HepG2 (cell line): ENCODE data around the gene FBXW2. TPM values are rescaled to one million over a fixed set of nuclear protein-coding genes. Genes with fewer than 3 reads are reported as not detected.

Experiments used
- ATF3 ChIP-seq: sonication (generic); formaldehyde crosslinking; IDR thresholded peaks from 2 replicates; pipeline ENCODE4 v1.4.0; 2020; ENCODE audit warnings: missing genetic modification reagents
- CREB1 ChIP-seq, 2 experiments: fragments of 450-650 bp in 1 of 2; IDR thresholded peaks; 2 replicates each; pipeline ENCODE4 v1.6.1; 2016 to 2017; ENCODE audit warnings: control low read depth in 1 of 2, mild to moderate bottlenecking in 1 of 2, missing compliant biosample characterization in 1 of 2, missing genetic modification characterization in 1 of 2
- DBP ChIP-seq: sonication (generic); formaldehyde crosslinking; IDR thresholded peaks from 2 replicates; pipeline ENCODE4 v1.4.0; 2020; ENCODE audit warnings: missing genetic modification reagents; ENCODE audit errors: not compliant biosample characterization
- DRAP1 ChIP-seq: IDR thresholded peaks from 2 replicates; pipeline ENCODE4 v1.6.1; 2016; ENCODE audit warnings: missing genetic modification reagents, missing compliant biosample characterization
- EP300 ChIP-seq, 3 experiments: sonication (generic) in 1 of 3; formaldehyde crosslinking in 1 of 3; IDR thresholded peaks; 2 replicates each; pipeline versions ENCODE4 v1.5.1 to v1.6.1; 2011 to 2020; ENCODE audit warnings: low read depth in 2 of 3, low read length in 2 of 3, borderline replicate concordance in 1 of 3, improper control_type of control experiment in 1 of 3, mild to moderate bottlenecking in 1 of 3, missing genetic modification reagents in 1 of 3, moderate library complexity in 1 of 3
- FOSL2 ChIP-seq: sonication (generic); formaldehyde crosslinking; IDR thresholded peaks from 2 replicates; pipeline ENCODE4 v1.4.0; 2020; ENCODE audit warnings: missing genetic modification reagents
- ISX ChIP-seq: sonication (generic); formaldehyde crosslinking; conservative IDR thresholded peaks from 2 replicates; pipeline ENCODE4 v1.5.0; 2020; ENCODE audit warnings: missing genetic modification reagents
- SOX5 ChIP-seq: IDR thresholded peaks from 2 replicates; pipeline ENCODE4 v1.6.1; 2016; ENCODE audit warnings: borderline replicate concordance
- TBX3 ChIP-seq: fragments of 450-650 bp; IDR thresholded peaks from 2 replicates; pipeline ENCODE4 v1.6.1; 2017; ENCODE audit warnings: antibody characterized with exemption, mild to moderate bottlenecking, inconsistent platforms, borderline replicate concordance
- TRIM24 ChIP-seq: sonication (generic); formaldehyde crosslinking; IDR thresholded peaks from 2 replicates; pipeline ENCODE4 v1.8.0; 2022; ENCODE audit warnings: mild to moderate bottlenecking, missing genetic modification reagents
- UBTF ChIP-seq: sonication (generic); formaldehyde crosslinking; IDR thresholded peaks from 2 replicates; pipeline ENCODE4 v1.4.0; 2020; ENCODE audit warnings: mild to moderate bottlenecking, missing genetic modification reagents
- ZBTB3 ChIP-seq: sonication (generic); formaldehyde crosslinking; IDR thresholded peaks from 2 replicates; pipeline ENCODE4 v1.4.0; 2020; ENCODE audit warnings: low read depth, mild to moderate bottlenecking, moderate library complexity, missing genetic modification reagents, borderline replicate concordance
- ZFP41 ChIP-seq: sonication (generic); formaldehyde crosslinking; IDR thresholded peaks from 2 replicates; pipeline ENCODE4 v1.4.0; 2020; ENCODE audit warnings: mild to moderate bottlenecking, missing genetic modification reagents, borderline replicate concordance
- ZMYM3 ChIP-seq: sonication (generic); formaldehyde crosslinking; IDR thresholded peaks from 2 replicates; pipeline ENCODE4 v1.5.1; 2020; ENCODE audit warnings: mild to moderate bottlenecking, missing genetic modification reagents
- ZNF138 ChIP-seq: sonication (generic); formaldehyde crosslinking; IDR thresholded peaks from 2 replicates; pipeline ENCODE4 v1.5.0; 2020; ENCODE audit warnings: mild to moderate bottlenecking, low read depth, missing genetic modification reagents
- ZNF251 ChIP-seq: sonication (generic); formaldehyde crosslinking; IDR thresholded peaks from 2 replicates; pipeline ENCODE4 v1.9.0; 2021; ENCODE audit warnings: mild to moderate bottlenecking, missing genetic modification reagents
- ZNF281 ChIP-seq: sonication (generic); formaldehyde crosslinking; IDR thresholded peaks from 2 replicates; pipeline ENCODE4 v1.4.0; 2020; ENCODE audit warnings: missing genetic modification reagents, borderline replicate concordance
- ZNF615 ChIP-seq: sonication (generic); formaldehyde crosslinking; IDR thresholded peaks from 2 replicates; pipeline ENCODE4 v1.5.0; 2020; ENCODE audit warnings: mild to moderate bottlenecking, missing genetic modification reagents, borderline replicate concordance
- ZNF772 ChIP-seq: sonication (generic); formaldehyde crosslinking; IDR thresholded peaks from 2 replicates; pipeline ENCODE4 v1.5.0; 2020; ENCODE audit warnings: mild to moderate bottlenecking, missing genetic modification reagents
- polyA plus RNA-seq, 8 experiments: library from polyadenylated mRNA; depleted of rRNA in 3 of 8; stranded (reverse) in 7 of 8; unstranded in 1 of 8; fragments of >200 nt; fragmentation: Illumina TruSeq in 4 of 8; extraction: Trizol in 4 of 8; gene quantifications; 2 replicates each; pipeline versions ENCODE4 v1.2.1 to v1.2.3, GENCODE V29; 2011 to 2016; ENCODE audit warnings: low read depth in 4 of 8, missing spikeins in 1 of 8, mixed read lengths in 1 of 8; ENCODE audit not compliant: insufficient read depth in 1 of 8
- total RNA-seq, 5 experiments: library from RNA; depleted of rRNA; stranded (reverse); fragments of >200 nt; fragmentation: Illumina TruSeq; extraction: Trizol; gene quantifications; 2 replicates each; pipeline ENCODE4 v1.2.3, GENCODE V29; 2016; ENCODE audit warnings: low read depth in 1 of 5

FBXW2 gene
- total and polyA plus RNA-seq, 2 of the 13 experiments (the other 11 are each of a cell fraction or from before 2014, with no cell fraction given) = 35.4 to 43.1 TPM

- TF ChIP-seq ATF3 (CRISPR knock-in tag) (0 out of 2 replicates have a peak, but pooled peaks have one; percentile 9), ZNF138 (CRISPR knock-in tag) (no peak), ZNF772 (no peak), ZNF251 (CRISPR knock-in tag) (no peak), EP300 (IDR thresholded peaks at IDR 0.05; ENCODE audit: low read depth in 2 of 2, low read length in 2 of 2) (peak in 1 of 2 experiments; percentile 34; a peak in 1 of 4 replicates), EP300 (CRISPR knock-in tag; IDR thresholded peaks at IDR 0.05; ENCODE audit: borderline replicate concordance) (no peak), ISX (no peak), SOX5 (CRISPR knock-in tag) (no peak), FOSL2 (CRISPR knock-in tag) (0 out of 2 replicates have a peak, but pooled peaks have one; percentile 33), UBTF (CRISPR knock-in tag) (no peak), ZNF615 (CRISPR knock-in tag) (no peak), ZMYM3 (CRISPR knock-in tag) (no peak), ZBTB3 (CRISPR knock-in tag) (no peak), DRAP1 (CRISPR knock-in tag) (no peak), ZNF281 (CRISPR knock-in tag) (0 out of 2 replicates have a peak, but pooled peaks have one; percentile 31), ZFP41 (CRISPR knock-in tag) (no peak), CREB1 (IDR thresholded peaks at IDR 0.05) (no peak), CREB1 (CRISPR knock-in tag; IDR thresholded peaks at IDR 0.05) (no peak), TBX3 (no peak), TRIM24 (CRISPR knock-in tag) (no peak), DBP (CRISPR knock-in tag) (no peak)
Observed at GRCh38 chr9:120733190-120733589, 60.0 kb downstream of the FBXW2 start (continued).
